Superior temporal gyrus (tissue), 1 donor: ENCODE measurements around the gene NECTIN4.
"Not testable (repeated sequence)": the region's sequence is repeated elsewhere in the genome, so short reads cannot be mapped to it uniquely, and the experiment has no call there.

Source experiments
- DNase-seq: peaks from one replicate; pipeline ENCODE4 v3.0.0-alpha.2; 2016; ENCODE audit errors: extremely low spot score

The NECTIN4 gene

DNA sequence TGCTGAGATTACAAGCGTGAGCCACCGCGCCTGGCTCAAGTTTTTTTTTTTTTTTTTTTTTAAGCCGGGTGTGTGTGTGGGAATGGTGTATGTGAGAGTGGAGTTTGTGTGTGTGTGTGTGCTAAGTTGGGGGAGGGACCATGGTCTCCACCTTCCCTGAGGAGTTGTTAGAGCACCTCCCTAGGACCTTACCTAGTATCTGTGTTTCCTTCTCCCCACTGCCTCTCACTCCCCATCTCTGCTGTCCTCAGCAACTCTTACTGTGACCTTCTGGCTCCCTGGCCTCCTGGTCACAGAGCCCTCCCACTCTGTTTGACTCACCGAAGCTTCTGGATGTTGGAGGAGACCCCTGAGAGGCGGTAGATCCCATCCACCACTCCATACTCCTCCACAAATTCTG lies 30.1 kb downstream of the NECTIN4 start:
- DNase-seq, result no peak

- no peak for DNase-seq
Measured at GRCh38 chr1:161054805-161055204, 34.6 kb downstream of the NECTIN4 start.

- no peak for DNase-seq
Measured at GRCh38 chr1:161054232-161054631, 35.1 kb downstream of the NECTIN4 start.

DNA sequence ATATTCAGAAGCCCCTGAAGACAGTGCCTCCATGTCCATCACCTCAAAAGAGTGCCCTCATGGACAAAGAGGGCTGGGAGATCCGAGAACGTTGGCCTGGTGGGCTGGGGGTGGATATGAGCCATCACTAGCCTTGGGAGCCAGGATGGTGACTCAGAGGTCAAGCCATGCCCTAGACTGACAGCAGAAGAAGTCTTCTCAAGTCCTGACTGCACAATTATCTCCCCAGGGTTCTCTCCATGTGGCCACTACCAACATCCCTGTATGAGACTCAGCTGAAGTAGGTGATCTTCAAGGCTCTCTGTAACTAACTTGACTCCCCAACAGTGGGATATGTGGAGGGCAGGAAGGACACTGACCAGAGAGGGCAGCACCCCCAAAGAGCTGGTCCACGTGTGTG lies 36.5 kb downstream of the NECTIN4 start:
- DNase-seq, result no peak

DNA sequence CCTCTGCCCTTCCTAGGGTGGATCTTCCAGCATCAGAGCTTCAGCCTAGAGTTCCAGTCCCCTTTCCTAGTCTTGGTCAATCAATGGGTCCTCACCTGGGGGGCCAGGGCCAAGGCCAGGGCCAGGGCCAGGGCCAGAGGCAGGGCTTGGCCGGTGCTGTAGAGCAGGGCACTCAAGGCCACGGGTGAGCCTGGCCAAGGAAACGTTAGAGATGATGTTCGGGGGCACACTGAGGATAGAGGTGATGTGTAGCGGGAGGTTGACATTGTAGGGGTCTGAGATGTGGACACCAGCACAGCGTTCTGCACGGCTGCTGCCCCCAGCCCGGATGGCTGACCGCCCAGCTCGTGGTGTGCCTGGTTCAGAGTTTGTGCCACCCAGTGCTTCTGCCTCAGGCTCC lies 38.1 kb downstream of the NECTIN4 start:
- DNase-seq, result no peak

- DNase-seq, result no peak
Measured at GRCh38 chr1:161048949-161049722, 40.2 kb downstream of the NECTIN4 start.

DNA sequence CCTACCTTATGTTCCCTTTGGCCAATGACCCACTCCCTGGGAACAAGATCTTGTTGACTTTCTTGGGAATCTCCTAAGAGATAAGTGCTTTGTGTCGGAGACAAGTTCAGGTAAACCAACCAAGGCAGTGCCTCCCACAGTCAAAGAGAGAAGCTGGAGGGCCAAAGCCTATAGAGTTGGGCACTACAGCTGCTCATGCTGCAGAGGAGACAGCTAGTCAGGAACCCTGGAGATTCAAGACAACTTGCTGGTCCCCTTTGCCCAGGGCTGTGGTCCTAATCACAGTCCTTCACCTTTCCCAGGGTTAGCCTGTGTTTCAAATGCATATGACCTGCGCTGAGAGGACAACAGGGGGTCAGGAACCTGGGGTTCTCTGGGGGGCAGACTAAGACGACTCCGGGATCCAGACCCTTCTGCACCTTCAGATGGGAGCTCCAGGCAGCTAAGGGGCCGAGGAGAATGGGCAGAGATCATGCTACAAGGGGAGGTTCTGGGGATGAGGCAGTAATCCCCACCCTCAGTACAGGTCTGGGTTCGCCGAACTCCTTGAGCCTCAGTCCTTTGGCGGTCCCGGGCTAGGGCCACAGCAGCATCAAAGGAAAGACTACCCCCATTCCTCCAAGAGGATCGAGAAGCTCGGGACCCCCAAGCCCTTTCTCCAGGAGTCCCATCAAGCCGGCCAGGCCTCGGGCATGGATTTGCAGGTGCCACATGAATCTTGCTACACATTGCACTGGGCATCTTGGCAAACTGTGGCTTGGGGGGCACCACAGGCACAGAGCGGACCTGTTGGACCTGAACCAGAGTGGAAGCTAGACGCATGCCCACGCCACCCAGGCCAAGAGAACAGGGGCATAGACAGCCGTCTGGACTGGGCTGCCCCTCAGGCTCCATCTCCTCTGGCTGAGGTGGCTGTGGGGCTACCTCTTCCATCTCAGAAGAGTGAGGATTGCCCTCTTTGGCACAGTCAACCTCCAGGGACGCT lies 41.6 kb downstream of the NECTIN4 start:
- no peak for DNase-seq

- DNase-seq, result no peak
Measured at GRCh38 chr1:161046605-161047228, 42.6 kb downstream of the NECTIN4 start.

- DNase-seq, result peak; percentile 99
Measured at GRCh38 chr1:161045736-161046604, 43.4 kb downstream of the NECTIN4 start, which contains the start of gene USF1. USF1 (minus strand) TSS chr1:161045977; CDS start chr1:161043275, 2,702 bp downstream.

GRCh38 chr1:161044908-161045735 lies 44.2 kb downstream of the NECTIN4 start:
- DNase-seq, result peak; percentile 69

DNA sequence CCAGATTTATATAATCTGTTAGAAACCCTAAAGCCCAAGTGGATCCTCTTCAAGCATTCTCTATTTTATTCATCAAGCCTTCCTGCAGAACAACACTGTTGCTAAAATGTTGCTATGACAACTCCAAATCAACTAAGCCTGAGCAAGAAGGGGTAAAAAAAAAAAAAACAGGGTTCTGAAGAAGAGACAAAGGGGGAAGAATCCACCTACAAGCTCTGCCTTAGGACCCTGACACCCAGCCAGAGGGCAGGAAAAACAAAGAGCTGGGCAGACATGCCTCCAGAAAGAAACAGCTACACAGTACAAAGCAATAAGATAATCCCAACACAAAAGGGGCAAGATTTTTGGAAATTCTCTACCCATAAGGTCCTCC lies 44.8 kb downstream of the NECTIN4 start:
- no peak for DNase-seq

- no peak for DNase-seq
Measured at GRCh38 chr1:161039546-161039945, 49.8 kb downstream of the NECTIN4 start.

DNA sequence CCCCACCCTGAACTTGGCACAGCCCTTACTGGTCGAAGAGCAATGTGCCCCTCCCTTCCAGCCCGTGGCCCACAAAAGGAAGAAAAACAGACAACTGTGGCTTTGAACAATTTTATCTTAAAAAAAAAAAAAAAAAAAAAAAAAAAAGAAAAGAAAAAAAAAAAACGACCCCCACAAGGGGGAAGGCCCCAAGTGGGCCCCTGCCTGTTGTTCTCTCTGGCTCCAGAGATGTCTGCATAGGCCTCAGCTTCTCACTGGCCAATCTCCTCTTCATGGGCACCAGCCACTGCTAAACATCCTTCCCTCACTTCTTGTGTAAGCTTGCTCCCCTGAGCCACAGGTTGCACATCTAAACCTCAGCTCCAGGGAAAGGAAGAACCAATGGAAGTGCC lies 50.2 kb downstream of the NECTIN4 start:
- no peak for DNase-seq

DNA sequence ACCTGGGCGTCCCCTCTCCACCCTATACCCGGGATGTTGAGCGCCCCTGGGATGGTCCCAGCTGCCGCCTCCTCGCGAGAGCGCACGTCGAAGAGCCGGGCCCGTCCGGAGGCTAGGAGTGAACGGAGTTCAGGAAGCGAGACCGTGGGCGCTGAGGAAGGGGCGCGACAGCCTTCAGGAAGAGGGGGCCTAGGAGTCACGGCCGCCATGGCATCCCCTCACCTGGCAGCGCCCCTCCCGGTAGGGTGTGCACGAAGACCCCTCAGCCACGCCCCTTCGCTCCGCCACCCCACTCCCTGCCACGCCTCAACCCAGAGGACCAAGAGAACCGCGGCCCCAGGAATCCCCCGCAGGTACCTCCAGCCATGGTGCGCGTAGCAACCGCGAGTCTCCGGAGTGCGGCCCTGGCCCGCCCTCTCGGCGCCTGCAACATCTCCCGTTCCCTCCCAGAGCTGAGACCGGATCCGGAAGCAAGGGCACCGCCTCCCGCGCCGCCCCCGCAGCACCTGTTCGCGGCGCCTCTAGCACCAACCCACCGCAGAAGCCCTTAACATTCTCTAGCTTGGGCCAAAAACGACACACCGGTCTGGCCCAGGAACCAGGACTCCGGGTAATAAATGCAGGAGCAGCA lies 50.7 kb downstream of the NECTIN4 start, which contains the start of gene TSTD1:
TSTD1 (minus strand) TSS at position 442 of the 631 bp plus-strand sequence; CDS start at position 367, 75 bp downstream.
- DNase-seq, result no peak

DNA sequence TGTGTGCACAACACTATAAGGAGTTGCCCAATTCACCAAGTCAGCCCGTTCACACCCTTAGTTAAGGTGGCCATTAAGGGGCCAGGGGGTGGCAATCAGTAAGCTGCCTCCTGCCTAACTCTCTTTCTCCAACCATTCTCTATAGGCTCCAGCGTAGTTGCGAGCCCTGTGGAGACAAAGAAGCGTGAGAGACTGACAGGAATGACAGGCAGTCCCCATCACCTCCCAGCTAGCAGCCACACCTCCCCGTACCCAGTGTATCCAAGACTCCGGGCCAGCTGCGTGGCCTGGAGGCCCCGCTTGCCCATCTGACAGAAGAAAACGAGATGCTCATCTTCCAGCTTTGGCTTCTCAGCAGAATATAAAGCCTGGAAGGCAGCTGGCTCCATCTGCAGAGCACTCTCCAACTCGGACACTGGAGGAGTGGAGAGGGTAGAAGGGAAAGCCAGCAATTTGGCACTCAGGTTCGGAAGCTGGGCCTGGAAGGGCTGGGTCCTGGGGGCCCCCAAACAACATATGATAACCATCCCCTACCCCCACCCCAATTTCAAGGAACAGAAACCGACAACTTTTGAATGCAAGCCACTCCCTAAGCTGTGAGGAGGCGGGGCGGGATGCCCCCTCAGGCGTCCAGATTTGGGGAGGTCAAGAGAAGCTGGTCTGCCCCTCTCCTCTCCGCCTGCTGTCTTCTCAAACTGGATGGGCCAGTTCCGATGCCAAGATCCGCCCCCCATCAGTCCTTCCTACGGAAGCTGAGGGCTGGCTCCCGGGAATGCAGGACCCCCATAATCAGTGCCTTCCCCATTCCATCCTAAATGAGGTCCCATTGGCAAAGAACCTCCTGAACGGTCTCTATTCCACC lies 51.5 kb downstream of the NECTIN4 start:
- DNase-seq, result no peak

- DNase-seq, result no peak
Measured at GRCh38 chr1:161033751-161034150, 55.6 kb downstream of the NECTIN4 start.

- DNase-seq, result no peak
Measured at GRCh38 chr1:161032409-161032808, 56.9 kb downstream of the NECTIN4 start.

DNA sequence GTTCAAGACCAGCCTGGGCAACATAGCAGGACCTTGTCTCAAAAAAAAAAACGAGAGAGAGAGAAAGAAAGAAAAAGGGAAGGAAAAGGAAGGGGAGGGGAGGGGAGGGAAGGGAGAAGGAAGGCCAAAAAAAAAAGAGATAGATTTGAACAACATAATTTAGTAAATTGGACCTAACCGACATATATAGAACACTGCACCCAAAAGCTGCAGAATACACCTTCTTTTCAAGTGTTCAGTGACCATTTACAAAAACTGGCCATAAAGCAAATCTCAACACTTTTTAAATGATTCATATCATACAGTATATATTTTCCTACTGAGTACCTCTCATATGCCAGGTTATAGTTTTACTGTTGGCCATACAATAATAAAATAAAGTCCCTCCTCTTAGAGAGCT lies 57.5 kb downstream of the NECTIN4 start:
- no peak for DNase-seq

DNA sequence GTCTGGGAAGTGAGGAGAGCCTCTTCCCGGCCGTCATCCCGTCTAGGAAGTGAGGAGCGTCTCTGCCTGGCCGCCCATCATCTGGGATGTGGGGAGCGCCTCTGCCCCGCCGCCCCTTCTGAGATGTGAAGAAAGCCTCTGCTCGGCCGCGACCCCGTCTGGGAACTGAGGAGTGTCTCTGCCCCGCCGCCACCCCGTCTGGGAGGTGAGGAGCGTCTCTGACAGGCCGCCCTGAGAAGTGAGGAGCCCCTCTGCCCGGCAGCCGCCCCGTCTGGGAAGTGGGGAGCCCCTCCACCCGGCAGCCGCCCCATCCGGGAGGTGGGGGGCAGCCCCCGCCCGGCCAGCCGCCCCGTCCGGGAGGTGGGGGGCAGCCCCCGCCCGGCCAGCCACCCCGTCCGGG lies 59.9 kb downstream of the NECTIN4 start:
- DNase-seq, result not testable (repeated sequence)
